ENCODE results near the gene FCGR3A.
"Not testable (repeated sequence)": the region's sequence is repeated elsewhere in the genome, so short reads cannot be mapped to it uniquely, and the experiment has no call there.

DNA sequence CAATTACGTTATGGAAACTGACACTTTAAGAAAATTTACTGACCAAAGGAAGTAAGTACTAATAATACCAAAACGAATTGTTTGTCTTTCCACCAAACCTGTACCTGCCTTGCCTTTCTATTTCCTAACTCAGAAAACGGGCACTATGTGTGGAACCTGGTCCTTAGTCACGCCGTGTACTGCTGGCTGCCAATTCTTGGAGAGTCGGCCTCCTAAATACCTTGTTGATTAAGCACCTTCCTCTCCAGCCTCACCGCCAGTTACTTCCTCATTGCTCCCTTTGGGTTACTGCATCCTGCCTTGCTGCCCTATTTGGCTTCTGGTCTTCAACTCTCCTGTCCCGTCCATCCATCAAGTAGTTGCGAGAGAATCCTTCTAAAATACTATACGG lies 9.1 kb downstream of the FCGR3A start:
- TF ChIP-seq, protein P1, sequence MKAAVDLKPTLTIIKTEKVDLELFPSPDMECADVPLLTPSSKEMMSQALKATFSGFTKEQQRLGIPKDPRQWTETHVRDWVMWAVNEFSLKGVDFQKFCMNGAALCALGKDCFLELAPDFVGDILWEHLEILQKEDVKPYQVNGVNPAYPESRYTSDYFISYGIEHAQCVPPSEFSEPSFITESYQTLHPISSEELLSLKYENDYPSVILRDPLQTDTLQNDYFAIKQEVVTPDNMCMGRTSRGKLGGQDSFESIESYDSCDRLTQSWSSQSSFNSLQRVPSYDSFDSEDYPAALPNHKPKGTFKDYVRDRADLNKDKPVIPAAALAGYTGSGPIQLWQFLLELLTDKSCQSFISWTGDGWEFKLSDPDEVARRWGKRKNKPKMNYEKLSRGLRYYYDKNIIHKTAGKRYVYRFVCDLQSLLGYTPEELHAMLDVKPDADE (IDR thresholded peaks at IDR 0.05) = not testable (repeated sequence)
- not testable (repeated sequence) for TF ChIP-seq EZH2 (IDR thresholded peaks at IDR 0.05; ENCODE audit: low read depth, unreplicated experiment)

Measured in GM23338 (cell line).